HG03457 (cell line): ENCODE data around the gene SLC2A4RG.

Experiments
- ATAC-seq: cut with Tn5 transposase; IDR thresholded peaks from one replicate; pipeline ENCODE4 v1.9.1; 2021; ENCODE audit warnings: moderate number of reproducible peaks; ENCODE audit not compliant: unreplicated experiment

The SLC2A4RG gene

DNA sequence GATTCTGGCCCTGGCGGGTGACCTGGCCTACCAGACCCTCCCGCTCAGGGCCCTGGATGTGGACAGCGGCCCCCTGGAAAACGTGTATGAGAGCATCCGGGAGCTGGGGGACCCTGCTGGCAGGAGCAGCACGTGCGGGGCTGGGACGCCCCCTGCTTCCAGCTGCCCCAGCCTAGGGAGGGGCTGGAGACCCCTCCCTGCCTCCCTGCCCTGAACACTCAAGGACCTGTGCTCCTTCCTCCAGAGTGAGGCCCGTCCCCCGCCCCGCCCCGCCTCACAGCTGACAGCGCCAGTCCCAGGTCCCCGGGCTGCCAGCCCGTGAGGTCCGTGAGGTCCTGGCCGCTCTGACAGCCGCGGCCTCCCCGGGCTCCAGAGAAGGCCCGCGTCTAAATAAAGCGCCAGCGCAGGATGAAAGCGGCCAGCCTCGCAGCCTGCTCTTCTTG is 868 bp upstream of the SLC2A4RG start:
- ATAC-seq: no peak

DNA sequence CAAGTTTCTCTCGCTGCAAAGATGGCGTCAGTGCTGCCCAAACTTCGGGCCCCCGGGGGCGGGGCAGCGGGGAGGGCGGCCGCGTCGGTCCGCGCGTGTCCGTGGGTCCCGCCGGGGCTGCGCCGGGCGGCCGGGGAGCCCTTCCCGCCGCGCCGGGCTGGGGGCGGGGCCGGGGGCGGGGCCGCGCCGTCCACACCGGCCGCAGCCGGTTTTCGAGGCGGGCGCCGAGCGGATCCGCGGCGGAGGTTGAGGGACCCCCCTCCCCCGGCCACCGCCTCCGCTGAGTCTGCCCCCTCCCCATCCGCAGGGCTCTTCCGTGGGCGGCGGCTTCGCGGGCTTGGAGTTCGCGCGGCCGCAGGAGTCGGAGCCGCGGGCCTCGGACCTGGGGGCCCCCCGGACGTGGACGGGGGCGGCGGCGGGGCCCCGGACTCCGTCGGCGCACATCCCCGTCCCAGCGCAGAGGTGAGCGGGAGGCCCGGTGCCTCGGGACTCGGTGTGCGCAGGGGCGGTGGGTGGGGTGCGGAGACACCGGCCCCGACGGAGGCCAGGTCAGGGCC is 572 bp downstream of the SLC2A4RG start:
- ATAC-seq: no peak

DNA sequence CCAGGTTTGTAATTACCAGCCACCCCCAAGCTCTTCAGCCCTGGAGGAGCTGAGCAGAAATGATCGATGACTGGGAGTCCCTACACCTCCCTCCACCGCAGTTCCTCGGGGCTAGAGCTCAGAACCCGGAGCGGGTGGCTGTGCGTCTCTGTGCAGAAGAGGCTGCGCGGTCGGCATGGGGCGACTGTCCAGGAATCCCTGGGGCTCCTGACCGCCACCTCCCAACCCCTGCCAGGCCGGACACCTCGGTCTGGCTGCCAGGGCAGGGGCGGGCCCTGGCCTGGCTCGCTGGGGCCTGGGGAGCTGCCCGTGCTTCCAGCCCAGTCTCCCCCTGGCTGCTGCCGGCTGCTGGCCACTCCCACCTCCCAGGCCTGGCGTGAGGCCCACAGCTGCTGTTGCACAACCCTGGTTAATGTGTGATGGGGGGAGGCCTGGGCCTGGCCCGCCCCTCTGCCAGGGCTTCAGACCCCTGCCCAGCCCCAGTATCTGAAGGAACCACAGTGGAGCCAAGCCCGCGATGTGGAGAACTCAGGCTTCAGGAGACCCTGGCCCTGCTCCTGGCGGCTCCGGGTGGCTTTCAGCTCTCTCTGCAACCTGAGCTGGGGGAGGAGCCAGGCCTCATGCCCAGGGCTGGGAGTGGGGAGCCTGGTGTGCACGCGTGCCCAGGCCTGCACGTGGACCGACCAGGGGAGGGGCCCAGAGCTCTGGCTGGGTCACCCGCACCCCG is 1.2 kb downstream of the SLC2A4RG start:
- no peak for ATAC-seq

DNA sequence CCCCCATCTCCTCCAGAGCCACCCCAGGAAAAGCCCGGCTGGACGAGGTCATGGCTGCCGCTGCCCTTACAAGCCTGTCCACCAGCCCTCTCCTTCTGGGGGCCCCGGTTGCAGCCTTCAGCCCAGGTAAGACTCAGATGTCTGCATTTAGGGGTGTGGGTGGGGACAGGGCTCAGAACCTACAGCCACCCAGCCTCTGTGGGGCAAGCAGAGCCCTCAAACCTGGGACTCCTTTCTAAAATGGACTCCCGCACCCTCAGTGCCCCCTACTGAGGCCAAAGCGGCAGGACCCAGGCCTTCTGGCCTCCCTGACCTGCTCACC is 1.7 kb downstream of the SLC2A4RG start:
- ATAC-seq: no peak

DNA sequence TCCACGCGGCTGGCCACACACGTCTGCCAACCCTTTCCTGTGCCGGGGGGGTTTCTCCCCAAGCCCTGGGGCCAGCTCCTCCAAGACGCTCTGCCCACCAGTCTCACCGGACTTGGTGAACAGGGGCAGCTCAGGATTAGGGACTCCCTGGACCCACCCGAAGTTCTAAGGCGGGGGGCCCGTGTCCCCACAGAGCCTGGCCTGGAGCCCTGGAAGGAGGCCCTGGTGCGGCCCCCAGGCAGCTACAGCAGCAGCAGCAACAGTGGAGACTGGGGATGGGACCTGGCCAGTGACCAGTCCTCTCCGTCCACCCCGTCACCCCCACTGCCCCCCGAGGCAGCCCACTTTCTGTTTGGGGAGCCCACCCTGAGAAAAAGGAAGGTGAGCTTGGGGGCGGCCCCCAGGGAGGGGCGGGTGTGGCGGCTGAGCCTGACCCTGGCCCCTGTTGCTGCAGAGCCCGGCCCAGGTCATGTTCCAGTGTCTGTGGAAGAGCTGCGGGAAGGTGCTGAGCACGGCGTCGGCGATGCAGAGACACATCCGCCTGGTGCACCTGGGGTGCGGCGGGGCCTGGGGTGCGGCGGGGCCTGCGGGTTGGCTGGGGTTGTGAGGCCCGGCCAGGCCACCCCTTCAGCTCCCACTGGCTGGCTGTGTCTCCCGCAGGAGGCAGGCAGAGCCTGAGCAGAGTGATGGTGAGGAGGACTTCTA is 2.3 kb downstream of the SLC2A4RG start:
- no peak for ATAC-seq

DNA sequence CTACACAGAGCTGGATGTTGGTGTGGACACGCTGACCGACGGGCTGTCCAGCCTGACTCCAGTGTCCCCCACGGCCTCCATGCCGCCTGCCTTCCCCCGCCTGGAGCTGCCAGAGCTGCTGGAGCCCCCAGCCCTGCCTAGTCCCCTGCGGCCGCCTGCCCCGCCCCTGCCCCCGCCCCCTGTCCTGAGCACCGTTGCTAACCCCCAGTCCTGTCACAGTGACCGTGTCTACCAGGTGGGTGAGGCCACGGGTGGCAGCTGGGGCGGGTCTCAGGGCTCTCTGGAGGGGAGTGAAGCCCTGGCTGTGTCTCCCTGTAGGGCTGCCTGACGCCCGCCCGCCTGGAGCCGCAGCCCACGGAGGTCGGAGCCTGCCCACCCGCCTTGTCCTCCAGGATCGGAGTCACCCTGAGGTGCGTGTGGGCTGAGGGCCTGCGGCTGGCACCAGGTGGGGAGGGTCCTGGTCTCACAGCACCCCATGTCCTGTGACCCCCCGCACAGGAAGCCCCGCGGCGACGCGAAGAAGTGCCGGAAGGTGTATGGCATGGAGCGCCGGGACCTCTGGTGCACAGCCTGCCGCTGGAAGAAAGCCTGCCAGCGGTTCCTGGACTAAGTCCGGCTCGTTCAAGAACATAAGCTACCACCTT is 2.9 kb downstream of the SLC2A4RG start:
- no peak for ATAC-seq

DNA sequence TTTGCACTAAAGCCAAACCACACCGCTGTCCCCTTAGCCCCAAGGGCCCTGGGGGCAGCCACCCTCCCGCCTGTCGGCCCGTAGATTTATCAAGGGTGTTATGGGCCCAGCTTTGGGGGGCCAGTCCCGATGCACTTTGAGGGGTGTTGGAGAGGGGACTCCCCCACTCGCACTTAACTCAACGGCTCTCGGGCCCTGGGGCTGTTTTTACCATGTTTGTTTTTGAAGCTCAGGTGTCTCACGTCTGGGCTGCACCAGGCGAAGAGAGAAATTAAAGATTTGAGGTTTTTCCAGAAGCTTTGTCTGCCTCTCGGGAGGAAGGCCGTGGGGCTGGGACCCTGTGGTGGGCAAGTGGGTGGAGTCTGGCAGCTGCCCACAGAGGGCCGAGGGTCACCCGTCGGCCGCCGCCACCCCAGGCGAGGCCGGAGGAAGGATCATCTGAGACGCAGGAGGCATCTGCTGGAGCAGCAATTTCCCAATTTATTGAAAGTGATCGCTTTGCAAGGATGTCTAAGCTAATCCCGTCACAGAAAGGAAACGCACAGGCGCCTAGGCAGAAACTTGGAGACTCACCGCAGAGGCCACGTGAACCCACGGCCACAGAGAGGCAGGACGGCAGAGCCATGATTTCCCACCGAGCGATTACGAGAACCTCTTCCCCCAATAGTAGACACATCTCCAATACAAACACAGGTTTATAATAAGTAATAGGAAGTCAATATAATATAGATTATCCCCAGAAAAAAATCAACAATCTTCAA is 3.8 kb downstream of the SLC2A4RG start:
- ATAC-seq: no peak

DNA sequence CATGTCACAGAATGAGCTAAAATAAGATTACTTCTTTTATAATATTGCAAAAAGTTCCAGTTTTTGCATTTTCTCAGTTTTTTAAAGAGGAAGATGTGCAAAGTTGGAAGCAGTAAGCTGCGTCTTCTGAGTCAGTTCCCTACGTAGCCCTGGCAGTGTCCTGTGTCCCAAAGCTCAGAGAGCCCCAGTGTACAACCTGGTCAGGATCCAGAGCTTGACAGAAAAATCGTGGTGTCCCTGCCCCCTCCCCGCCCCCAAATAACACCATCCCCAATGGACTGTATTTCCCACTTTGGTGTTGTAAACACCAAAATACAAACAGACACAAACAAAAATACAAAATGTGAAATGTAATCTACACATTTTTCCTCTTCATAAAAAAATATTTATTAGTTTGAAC is 4.6 kb downstream of the SLC2A4RG start:
- ATAC-seq: no peak

DNA sequence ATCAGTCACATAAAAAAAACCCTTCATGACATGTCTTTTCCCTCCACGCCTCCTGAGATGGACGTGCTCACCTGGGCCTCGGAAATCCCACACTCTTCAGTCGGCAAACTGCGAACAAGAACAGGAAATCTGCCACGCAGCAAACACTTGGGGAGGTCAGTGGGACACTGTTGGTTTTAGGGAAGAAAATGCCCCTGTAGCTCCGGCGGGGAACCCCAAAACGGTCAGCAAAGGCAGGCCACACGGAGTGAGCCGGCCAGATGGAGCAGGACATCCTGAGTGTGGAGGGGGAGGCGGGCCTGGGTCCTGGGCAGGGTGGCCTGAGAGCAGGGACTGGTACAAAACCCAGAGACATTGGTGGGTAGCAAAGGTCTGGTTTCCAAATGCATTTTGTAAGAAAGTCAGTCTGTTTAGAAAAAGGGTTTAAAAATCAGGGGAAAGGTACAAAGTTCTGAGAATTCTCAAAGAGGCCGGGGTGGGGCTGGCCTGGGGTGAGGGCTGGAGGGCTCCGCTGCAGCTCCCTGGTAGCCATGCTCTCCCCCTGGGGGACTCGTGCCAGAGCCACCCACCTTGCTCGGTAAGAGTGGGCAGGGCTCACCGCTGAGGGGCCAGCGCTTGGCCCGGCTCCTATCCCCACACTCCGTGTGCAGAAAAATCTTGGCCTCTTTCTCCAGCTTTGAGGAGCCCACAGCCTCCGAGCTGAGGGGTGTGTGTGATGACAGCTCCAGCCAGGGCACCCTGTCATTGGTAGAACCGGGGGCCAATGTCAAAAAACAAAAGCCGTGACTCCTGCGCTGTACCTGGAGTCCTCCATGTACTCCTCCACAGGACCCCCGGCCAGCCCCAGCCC is 5.2 kb downstream of the SLC2A4RG start:
- no peak for ATAC-seq

DNA sequence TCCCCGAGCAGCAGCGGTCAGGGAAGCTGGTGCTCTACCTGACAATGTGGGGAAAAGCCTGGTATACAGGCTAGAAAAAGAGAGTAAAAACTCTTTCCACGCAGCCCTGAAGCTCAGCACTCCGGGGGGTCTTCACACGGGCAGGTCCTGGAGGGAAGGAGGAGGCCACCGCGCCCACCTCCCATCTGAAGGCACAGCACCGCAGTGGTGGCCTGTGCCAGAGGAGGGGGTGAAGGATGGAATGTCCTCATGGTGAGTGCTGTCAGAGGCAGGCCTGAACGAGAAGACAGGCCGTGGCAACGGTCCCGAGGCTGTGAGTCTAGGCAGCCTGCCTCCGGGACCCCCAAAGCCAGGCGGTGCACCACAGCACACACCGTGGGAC is 5.8 kb downstream of the SLC2A4RG start:
- ATAC-seq: no peak

DNA sequence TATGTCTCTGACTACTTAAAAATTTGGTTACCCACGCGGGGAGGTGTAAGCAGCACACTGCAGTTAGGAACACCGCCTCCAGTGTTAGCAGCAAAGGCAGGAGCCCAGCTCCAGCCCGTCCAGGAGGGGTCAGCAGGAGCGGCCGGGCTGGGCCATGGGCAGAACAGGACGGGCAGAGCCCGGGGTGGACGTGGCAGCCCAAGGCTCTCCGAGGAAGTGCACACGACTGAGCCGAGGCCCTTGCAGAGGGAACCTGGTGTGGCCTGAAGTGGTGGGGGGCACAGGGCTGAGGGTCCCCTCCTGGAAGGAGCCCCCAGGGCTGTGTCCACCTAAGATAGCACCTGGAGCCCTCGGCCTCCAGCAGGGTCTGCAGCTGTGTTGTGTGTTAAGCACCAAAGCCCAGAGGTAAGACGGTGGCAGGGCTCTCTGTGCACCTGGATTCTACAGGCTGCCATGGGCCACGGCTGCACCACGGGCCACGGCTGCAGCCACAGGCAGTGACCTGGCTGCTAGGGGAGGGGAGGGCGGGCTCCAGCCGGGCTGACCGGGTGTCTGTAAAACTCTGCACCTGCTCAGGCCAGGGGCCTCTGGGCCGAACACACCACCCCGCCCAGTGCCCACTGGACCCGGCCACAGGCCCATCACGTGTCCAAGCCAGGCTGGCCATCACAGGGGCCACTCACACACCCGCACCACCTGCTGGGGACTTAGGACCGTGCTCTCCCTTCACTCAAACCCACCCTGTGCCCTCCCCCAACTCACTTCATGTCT is 6.6 kb downstream of the SLC2A4RG start:
- no peak for ATAC-seq

DNA sequence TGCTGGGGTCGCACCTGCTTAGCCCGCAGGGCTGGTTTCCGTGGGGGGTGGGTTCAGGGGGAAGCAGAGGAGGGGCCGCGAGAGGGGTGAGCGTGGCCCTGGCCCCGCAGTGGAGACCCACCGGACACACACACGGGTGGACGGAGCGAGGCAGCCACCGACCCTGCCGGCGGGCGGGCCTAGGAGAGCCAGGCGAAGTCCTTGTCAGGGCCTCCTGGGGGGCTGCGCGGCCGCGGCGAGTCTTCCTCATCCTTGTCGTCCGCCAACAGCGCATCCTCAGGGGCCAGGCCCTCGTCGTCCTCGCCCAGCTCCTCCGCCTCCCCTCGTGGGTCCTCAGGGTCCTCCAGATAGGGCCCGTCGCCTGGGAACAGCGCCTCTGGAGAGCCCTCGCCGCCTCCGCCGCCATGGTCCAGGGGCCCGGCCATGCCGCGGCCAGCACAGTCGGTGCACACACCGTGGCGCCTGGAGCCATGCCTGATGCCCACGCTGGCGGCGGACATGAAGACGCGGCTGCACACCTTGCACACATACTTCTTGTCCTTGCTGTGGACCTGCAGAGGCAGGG is 7.3 kb downstream of the SLC2A4RG start:
- no peak for ATAC-seq

DNA sequence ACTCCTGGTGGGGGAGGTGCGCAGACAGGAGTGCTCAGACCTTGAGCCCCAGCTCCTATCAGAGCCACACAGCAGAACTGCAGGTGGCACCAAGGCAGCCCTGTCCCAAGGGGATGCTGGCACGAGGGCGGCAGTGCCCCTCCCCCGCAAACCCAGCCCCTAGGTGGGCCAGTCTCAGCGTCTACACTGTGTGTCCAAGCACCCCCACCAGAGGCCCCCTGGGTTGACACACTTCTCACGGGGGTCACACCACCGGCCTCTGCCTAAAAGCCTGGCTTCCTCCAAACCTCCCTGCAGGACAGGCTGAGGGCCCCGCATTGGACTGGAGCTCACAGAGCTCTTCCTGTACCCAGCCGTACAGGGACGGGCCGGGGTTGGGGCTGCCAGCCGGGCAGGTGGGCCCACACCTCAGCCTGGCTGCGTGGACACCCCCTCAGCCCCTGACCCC is 8.1 kb downstream of the SLC2A4RG start:
- ATAC-seq: no peak

DNA sequence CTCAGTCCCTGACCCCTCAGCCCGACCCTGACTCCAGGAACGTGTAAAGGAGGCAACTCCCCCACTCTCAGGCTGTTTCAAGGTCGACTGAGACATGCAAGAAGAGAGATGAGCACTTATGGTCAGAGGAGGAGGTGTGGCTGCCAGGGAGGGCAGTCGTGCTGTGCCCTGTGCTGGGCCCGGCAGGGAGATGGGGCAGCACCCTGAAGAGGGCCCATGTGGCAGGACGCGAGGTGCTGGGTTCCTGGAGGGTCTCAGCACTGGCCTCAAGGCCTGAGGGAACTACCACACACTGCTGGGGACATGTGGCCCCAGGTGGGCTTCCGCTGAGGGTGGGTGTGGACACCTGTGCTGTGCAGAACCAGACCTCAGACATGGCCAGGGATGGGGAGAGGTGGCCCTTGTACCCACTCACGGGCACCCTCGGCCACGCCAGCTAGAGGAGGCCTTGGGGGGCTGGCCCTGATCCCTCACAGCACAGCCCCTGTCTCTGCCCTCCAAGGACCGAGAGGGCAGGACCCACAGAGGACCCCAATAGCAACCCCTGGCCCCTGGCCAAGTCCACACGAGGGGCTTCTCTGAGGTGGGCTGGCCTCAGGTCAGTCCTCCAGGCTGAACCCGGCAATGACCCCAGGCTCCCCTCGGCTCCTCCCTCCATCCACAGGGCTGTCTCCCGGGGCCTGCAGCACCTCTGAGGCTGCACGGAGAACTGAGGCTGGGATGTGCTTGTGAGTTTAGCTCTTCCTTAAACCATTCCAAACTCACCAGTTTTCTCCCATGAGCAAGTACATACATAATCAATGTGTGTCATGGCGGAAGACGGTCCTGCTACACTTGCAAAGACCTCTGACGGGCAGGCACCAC is 8.7 kb downstream of the SLC2A4RG start:
- no peak for ATAC-seq

DNA sequence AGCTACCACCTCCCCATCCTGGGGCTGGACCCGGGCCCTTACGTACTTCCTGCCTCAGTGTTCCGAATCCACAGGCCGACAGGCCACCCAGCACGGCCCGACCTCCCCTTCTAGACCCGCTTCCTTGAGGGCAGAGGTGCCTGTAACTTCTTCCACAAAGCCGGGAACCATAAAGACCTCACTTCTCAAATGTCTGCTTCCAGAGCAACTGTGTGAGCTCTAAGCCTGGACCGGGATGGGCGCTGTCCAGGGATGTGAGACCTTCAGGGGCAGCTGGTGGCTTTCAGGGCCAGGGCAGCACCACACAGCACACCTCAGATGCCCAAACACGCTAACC is 9.3 kb downstream of the SLC2A4RG start:
- no peak for ATAC-seq

DNA sequence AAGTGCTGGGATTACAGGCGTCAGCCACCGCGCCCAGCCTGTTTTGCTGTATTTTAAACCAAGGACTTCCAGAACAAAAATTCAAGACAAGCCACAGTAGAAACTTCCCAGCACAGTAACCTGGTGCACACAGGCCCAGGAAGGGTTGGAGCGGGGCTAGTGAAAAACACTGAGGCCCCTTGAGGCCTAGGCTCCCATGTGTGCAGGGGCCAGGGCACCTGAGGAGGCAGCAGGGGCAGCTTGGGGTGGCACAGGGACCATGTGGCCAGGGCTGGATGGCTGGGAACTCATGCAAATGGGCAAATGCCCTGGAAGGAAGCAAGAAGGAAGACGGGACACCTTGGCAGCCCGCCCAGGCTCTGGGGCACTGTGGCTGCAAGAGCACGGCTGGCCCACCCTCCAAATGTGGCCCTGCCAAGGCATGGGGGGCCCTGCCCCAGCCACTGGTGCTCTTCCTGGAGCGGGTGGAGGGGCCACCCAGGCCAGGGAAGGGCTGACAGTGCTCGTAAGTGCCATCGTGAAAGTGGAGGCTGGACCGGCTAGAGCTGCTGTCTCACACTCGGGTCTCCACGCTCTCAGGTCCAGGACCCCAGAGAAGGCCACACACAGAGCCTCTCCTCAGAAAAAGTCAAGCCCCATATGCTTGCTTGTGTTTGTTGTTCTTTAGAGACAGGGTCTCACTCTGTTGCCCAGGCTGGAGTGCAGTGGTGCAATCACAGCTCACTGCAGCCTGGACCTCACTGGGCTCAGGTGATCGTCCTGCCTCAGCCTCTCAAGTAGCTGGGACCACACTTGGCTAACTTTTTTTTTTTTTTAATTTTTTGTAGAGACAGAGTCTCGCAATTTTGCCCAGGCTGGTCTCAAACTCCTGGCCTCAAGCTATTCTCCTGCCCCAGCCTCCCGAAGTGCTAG is 10.3 kb downstream of the SLC2A4RG start:
- no peak for ATAC-seq

DNA sequence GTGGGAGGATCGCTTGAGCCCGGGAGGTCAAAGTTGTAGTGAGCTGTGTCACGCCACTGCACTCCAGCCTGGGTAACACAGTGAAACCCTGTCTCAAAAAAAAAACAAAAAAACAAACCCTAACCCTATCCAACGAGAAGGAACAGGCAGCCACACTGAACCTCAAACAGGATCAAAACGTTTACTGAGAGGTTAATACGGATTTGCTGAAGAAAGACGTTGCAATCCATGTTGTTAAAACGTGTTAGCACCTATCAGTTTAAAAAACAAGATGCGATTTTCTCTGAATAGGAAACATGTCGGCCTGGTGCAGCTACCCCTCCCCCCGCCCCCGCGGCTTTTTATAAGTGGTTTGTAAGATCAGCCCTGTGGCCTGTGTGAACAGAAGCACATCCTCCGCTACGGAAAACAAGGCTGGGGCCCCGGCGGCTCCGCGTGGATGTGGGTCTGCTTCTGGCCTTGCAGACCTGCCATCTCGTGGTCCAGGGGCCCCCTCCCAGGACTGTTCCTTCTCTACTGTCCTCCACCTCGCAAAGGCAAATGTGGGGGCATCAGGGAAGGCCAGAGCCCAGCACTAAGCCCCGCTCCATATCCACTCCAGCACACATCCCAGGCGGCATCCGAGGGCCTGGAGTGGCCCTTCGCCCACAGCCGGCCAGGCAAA is 11.4 kb downstream of the SLC2A4RG start:
- no peak for ATAC-seq
